Karpas-422 (cell line): ENCODE results near the gene MAP4K1. TPM values are rescaled to one million over a fixed set of nuclear protein-coding genes. Genes with fewer than 3 reads are reported as not detected.
A peak's percentile ranks its signal among the peaks of the same experiment; 100 is the strongest.
"Not testable (repeated sequence)": the region's sequence is repeated elsewhere in the genome, so short reads cannot be mapped to it uniquely, and the experiment has no call there.

Source experiments
- DNase-seq: peaks from one replicate; pipeline ENCODE4 v3.0.0-alpha.2; 2015
- H2AFZ ChIP-seq: fragments of 200-600 bp; sonication (generic); 2 replicates; pipeline ENCODE4 v1.6.1; 2014; ENCODE audit warnings: antibody characterized with exemption, low read length, mixed read lengths
- H3K27ac ChIP-seq: fragments of 200-600 bp; sonication (generic); 2 replicates; pipeline ENCODE4 v1.5.1; 2014; ENCODE audit warnings: mild to moderate bottlenecking, low read length, moderate library complexity
- H3K27me3 ChIP-seq: fragments of 200-600 bp; sonication (generic); 2 replicates; pipeline ENCODE4 v1.6.1; 2014; ENCODE audit warnings: low read length, mixed read lengths
- H3K36me3 ChIP-seq: fragments of 200-600 bp; sonication (generic); 2 replicates; pipeline ENCODE4 v1.6.1; 2014; ENCODE audit warnings: low read length, mixed read lengths; ENCODE audit not compliant: insufficient read depth
- H3K4me1 ChIP-seq: fragments of 200-600 bp; sonication (generic); 2 replicates; pipeline ENCODE4 v1.6.1; 2014; ENCODE audit warnings: mild to moderate bottlenecking, low read length, mixed read lengths
- H3K4me2 ChIP-seq: fragments of 200-600 bp; sonication (generic); 2 replicates; pipeline ENCODE4 v1.6.1; 2014; ENCODE audit warnings: low read length, low read depth, mild to moderate bottlenecking; ENCODE audit not compliant: poor library complexity, severe bottlenecking
- H3K4me3 ChIP-seq: fragments of 200-600 bp; sonication (generic); 2 replicates; pipeline ENCODE4 v1.5.1; 2014; ENCODE audit warnings: mild to moderate bottlenecking, antibody characterized with exemption, low read length, mixed read lengths
- H3K79me2 ChIP-seq: fragments of 200-600 bp; sonication (generic); 2 replicates; pipeline ENCODE4 v1.6.1; 2014; ENCODE audit warnings: mild to moderate bottlenecking, low read length, mixed read lengths
- H3K9ac ChIP-seq: fragments of 200-600 bp; sonication (generic); 2 replicates; pipeline ENCODE4 v1.6.0; 2014; ENCODE audit warnings: low read length
- H3K9me2 ChIP-seq: fragments of 200-600 bp; sonication (generic), shearing (Covaris generic); replicated peaks from 2 replicates; pipeline ENCODE4 v1.6.0; 2014; ENCODE audit warnings: mild to moderate bottlenecking, low read length, moderate library complexity; ENCODE audit not compliant: insufficient read depth
- H3K9me3 ChIP-seq: fragments of 300-700, 200-600 bp; sonication (generic); 2 replicates; pipeline ENCODE4 v1.6.1; 2014; ENCODE audit warnings: low read length, mixed read lengths
- H4K20me1 ChIP-seq: fragments of 200-600 bp; sonication (generic); 2 replicates; pipeline ENCODE4 v1.6.1; 2014; ENCODE audit warnings: mild to moderate bottlenecking, antibody characterized with exemption, low read length, low read depth; ENCODE audit not compliant: insufficient read depth
- total RNA-seq: library from RNA; depleted of rRNA; stranded (reverse); fragments of >200 nt; shearing (Covaris generic); gene quantifications from 2 replicates; pipeline ENCODE4 v1.2.3, GENCODE V29; 2014; ENCODE audit warnings: low replicate concordance

Gene MAP4K1
- total RNA-seq, 1 experiment from 2014 or later: 262 TPM

- Histone ChIP-seq H3K4me1 (peaks cover 45% of the 10 kb centered on the region), H3K4me2 (peak overlapping the region; percentile 67), H3K27me3 (no peaks in the 10 kb centered on the region), H3K27ac (no peak overlapping the region), H4K20me1 (no peaks in the 10 kb centered on the region), H3K9me2 (no peaks in the 10 kb centered on the region), H2AFZ (peak overlapping the region; percentile 53; the same call in 1 of the 2 replicates), H3K79me2 (no peaks in the 10 kb centered on the region), H3K9ac (peak overlapping the region; percentile 61), H3K9me3 (no peaks in the 10 kb centered on the region), H3K36me3 (no peaks in the 10 kb centered on the region), H3K4me3 (peak overlapping the region; percentile 58)
- peak; percentile 70 for DNase-seq
Measured at GRCh38 chr19:38564981-38565690, 52.6 kb downstream of the MAP4K1 start.

- no peaks in the 10 kb centered on the region for H4K20me1 ChIP-seq
- no peak overlapping the region for H3K27ac ChIP-seq
- no peaks in the 10 kb centered on the region for H3K79me2 ChIP-seq
- no peak overlapping the region for H3K9ac ChIP-seq
- H3K9me2 ChIP-seq: no peaks in the 10 kb centered on the region
- DNase-seq: peak; percentile 40
- no peaks in the 10 kb centered on the region for H3K36me3 ChIP-seq
- no peak overlapping the region for H3K4me3 ChIP-seq
- peaks cover 53% of the 10 kb centered on the region for H3K4me1 ChIP-seq
- H3K9me3 ChIP-seq: no peaks in the 10 kb centered on the region
- no peak overlapping the region for H3K4me2 ChIP-seq
- no peak overlapping the region for H2AFZ ChIP-seq
- no peaks in the 10 kb centered on the region for H3K27me3 ChIP-seq
Measured at GRCh38 chr19:38563475-38563874, 54.3 kb downstream of the MAP4K1 start.

- H3K9me2 ChIP-seq: no peaks in the 10 kb centered on the region
- H2AFZ ChIP-seq: no peak overlapping the region
- H3K9me3 ChIP-seq: no peaks in the 10 kb centered on the region
- H3K36me3 ChIP-seq: no peaks in the 10 kb centered on the region
- peaks cover 59% of the 10 kb centered on the region for H3K4me1 ChIP-seq
- H4K20me1 ChIP-seq: no peaks in the 10 kb centered on the region
- no peak overlapping the region for H3K27ac ChIP-seq
- H3K27me3 ChIP-seq: no peaks in the 10 kb centered on the region
- H3K9ac ChIP-seq: peak overlapping the region; percentile 41
- H3K4me2 ChIP-seq: peak overlapping the region; percentile 31
- no peak overlapping the region; the same call in 1 of the 2 replicates for H3K4me3 ChIP-seq
- no peaks in the 10 kb centered on the region for H3K79me2 ChIP-seq
- DNase-seq: peak; percentile 84
Measured at GRCh38 chr19:38562096-38562495, 55.7 kb downstream of the MAP4K1 start.

GRCh38 chr19:38561658-38562057, 56.1 kb downstream of the MAP4K1 start:
- H3K4me1 ChIP-seq: peaks cover 63% of the 10 kb centered on the region

GRCh38 chr19:38561053-38561606, 56.6 kb downstream of the MAP4K1 start:
- DNase-seq: no peak
- Histone ChIP-seq H3K4me1 (peaks cover 68% of the 10 kb centered on the region), H3K4me2 (no peak overlapping the region)

More at GRCh38 chr19:38561658-38562057, 56.1 kb downstream of the MAP4K1 start:
- Histone ChIP-seq H3K79me2 (no peaks in the 10 kb centered on the region), H3K9me3 (no peaks in the 10 kb centered on the region), H3K4me2 (peak overlapping the region; percentile 31), H3K4me3 (no peak overlapping the region; the same call in 1 of the 2 replicates), H2AFZ (no peak overlapping the region), H3K9ac (peak overlapping the region; percentile 41), H4K20me1 (no peaks in the 10 kb centered on the region), H3K9me2 (no peaks in the 10 kb centered on the region), H3K27me3 (no peaks in the 10 kb centered on the region), H3K27ac (no peak overlapping the region), H3K36me3 (no peaks in the 10 kb centered on the region)
- no peak for DNase-seq

GRCh38 chr19:38559428-38560401, 58.0 kb downstream of the MAP4K1 start:
- no peaks in the 10 kb centered on the region for H3K9me2 ChIP-seq
- no peaks in the 10 kb centered on the region for H3K9me3 ChIP-seq
- peak overlapping the region; percentile 76 for H3K4me2 ChIP-seq
- H3K4me3 ChIP-seq: peak overlapping the region; percentile 42
- no peaks in the 10 kb centered on the region for H3K36me3 ChIP-seq
- peak; percentile 94 for DNase-seq
- H3K4me1 ChIP-seq: peaks cover 69% of the 10 kb centered on the region
- H3K9ac ChIP-seq: peak overlapping the region; percentile 66
- H3K79me2 ChIP-seq: no peaks in the 10 kb centered on the region
- no peaks in the 10 kb centered on the region for H4K20me1 ChIP-seq
- peak overlapping the region; percentile 67; the same call in 1 of the 2 replicates for H2AFZ ChIP-seq
- peak overlapping the region; percentile 99 for H3K27ac ChIP-seq
- no peaks in the 10 kb centered on the region for H3K27me3 ChIP-seq

More at GRCh38 chr19:38561053-38561606, 56.6 kb downstream of the MAP4K1 start:
- H3K36me3 ChIP-seq: no peaks in the 10 kb centered on the region
- H4K20me1 ChIP-seq: no peaks in the 10 kb centered on the region
- no peaks in the 10 kb centered on the region for H3K9me3 ChIP-seq
- no peaks in the 10 kb centered on the region for H3K79me2 ChIP-seq
- H3K9me2 ChIP-seq: no peaks in the 10 kb centered on the region
- no peaks in the 10 kb centered on the region for H3K27me3 ChIP-seq
- H3K9ac ChIP-seq: no peak overlapping the region
- no peak overlapping the region for H3K4me3 ChIP-seq
- H3K27ac ChIP-seq: peak overlapping the region; percentile 99
- H2AFZ ChIP-seq: no peak overlapping the region

GRCh38 chr19:38558933-38559332, 58.8 kb downstream of the MAP4K1 start:
- H3K9me3 ChIP-seq, H2AFZ ChIP-seq, H3K9me2 ChIP-seq, H3K79me2 ChIP-seq, H3K36me3 ChIP-seq, DNase-seq, H3K4me3 ChIP-seq, H4K20me1 ChIP-seq, H3K27me3 ChIP-seq: not testable (repeated sequence)
- Histone ChIP-seq H3K4me1 (peaks cover 70% of the 10 kb centered on the region), H3K4me2 (peak overlapping the region; percentile 76), H3K27ac (peak overlapping the region; percentile 99), H3K9ac (peak overlapping the region; percentile 66; the same call in 1 of the 2 replicates)
